ENCODE data around the gene RRP15. TPM values are rescaled to one million over a fixed set of nuclear protein-coding genes. Genes with fewer than 3 reads are reported as not detected.

Gene RRP15
- total RNA-seq, 3 donors from 2014 or later = 9.8 to 17.7 (median 10.0) TPM

DNA sequence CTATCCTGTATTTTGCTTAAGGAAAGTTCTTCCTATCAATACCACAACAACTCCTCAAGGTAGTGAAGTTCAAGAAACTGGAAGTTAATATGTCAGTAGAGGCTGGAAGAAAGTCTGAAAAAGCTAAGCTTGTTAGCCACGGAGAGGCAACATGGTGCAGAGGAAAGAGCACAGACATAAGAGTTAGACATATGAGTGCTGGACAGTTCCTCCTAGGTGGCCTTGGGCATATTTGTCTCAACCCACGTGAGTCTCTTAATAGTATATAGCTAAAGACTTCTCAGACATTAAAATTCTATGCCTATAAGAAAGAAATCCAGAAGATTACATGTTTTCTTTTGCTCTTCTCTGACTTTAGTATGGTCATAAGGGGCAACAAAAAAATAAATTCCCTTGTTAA lies 22.8 kb upstream of the RRP15 start:
- intact Hi-C loops (cut with DNase I, micrococcal nuclease) = no loop called here
- Histone ChIP-seq H3K9me3 (no peaks in the 10 kb centered on the region), H3K4me1 (ENCODE audit: low read depth) (no peaks in the 10 kb centered on the region), H3K4me3 (no peak overlapping the region), H3K36me3 (ENCODE audit: low read depth) (no peaks in the 10 kb centered on the region)
- TF ChIP-seq, protein P1, sequence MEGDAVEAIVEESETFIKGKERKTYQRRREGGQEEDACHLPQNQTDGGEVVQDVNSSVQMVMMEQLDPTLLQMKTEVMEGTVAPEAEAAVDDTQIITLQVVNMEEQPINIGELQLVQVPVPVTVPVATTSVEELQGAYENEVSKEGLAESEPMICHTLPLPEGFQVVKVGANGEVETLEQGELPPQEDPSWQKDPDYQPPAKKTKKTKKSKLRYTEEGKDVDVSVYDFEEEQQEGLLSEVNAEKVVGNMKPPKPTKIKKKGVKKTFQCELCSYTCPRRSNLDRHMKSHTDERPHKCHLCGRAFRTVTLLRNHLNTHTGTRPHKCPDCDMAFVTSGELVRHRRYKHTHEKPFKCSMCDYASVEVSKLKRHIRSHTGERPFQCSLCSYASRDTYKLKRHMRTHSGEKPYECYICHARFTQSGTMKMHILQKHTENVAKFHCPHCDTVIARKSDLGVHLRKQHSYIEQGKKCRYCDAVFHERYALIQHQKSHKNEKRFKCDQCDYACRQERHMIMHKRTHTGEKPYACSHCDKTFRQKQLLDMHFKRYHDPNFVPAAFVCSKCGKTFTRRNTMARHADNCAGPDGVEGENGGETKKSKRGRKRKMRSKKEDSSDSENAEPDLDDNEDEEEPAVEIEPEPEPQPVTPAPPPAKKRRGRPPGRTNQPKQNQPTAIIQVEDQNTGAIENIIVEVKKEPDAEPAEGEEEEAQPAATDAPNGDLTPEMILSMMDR (IDR thresholded peaks at IDR 0.05) = no peak
- ATAC-seq = no peak
- no peak for DNase-seq

DNA sequence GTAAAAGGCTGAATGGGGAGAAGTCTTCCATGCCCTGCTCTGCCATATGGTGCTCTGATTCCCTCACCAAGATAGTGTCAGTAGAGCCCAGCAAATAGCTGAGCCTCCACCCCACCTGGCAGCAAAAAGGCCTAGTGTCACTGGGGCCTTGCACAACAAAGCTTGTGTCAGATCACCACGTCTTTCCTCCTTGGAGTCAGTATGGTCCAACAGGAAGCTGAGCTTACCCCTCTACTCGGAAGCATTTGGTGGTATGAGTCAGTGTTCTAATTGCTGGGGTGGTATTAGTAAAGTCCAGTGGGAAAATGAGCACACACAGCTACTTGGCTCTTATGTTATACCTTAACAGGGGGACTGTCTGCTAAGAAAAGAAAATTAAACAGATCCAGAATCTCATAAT lies 18.7 kb upstream of the RRP15 start:
- Histone ChIP-seq H3K9me3 (no peaks in the 10 kb centered on the region), H3K4me1 (ENCODE audit: low read depth) (no peaks in the 10 kb centered on the region), H3K4me3 (no peak overlapping the region), H3K36me3 (ENCODE audit: low read depth) (no peaks in the 10 kb centered on the region)
- TF ChIP-seq, protein P1 (IDR thresholded peaks at IDR 0.05) = no peak
- DNase-seq (no peak), ATAC-seq (no peak)
- intact Hi-C loops (cut with DNase I, micrococcal nuclease) = no loop called here

DNA sequence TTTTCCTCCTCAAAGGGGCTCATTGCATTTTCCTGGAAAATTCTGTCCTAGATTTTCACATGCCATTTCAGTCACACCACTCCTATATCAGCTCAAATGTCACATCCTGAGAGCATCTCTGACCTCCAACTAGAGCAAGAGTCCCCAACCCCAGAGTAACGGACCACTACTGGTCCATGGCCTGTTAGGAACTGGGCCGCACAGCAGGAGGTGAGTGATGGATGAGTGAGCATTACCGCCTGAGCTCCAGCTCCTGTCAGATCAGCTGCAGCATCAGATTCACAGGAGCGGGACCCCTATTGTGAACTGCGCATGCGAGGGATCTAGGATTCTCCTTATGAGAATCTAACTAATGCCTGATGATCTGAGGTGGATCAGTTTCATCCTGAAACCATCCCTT lies 12.7 kb upstream of the RRP15 start:
- no peak for ATAC-seq
- intact Hi-C loops (cut with DNase I, micrococcal nuclease) = no loop called here
- H3K4me1 ChIP-seq (ENCODE audit: low read depth) = no peaks in the 10 kb centered on the region
- no peak overlapping the region for H3K4me3 ChIP-seq
- H3K36me3 ChIP-seq (ENCODE audit: low read depth) = no peaks in the 10 kb centered on the region
- TF ChIP-seq, protein P1 (IDR thresholded peaks at IDR 0.05) = no peak
- H3K9me3 ChIP-seq = no peaks in the 10 kb centered on the region
- no peak for DNase-seq

DNA sequence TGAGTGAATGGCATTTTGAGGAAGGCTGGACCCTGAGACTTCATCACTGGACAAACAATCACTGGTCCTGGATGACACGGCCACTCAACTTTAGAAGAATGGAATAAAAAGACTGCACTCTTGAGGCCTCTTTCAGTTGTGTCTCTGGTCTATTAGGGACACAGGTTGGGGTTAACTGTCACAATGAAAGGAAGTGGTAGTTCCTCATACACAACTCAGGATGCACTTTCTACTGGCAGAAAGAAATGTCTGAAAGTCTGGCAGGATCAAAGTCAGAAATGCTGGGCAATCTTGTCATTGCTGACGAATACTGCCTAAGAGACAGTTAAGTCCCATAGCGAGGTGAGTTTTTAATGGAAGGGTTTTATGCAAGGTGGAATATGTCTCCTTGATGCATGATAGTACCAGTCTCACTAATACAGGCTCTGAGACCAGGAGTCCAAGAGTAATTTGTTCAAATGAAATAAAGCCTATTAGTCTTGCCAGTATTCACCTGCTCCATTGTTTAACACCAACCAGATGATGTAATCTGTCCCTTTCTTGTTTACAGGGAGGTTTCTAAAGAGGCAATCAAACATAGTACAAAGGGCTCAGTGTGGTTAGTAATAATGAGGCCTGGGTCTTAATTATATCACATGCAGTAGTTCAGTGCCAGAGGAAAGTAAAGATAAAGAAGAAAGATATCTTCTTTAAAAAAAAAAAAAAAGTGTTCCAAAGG lies 11.2 kb upstream of the RRP15 start:
- H3K4me1 ChIP-seq (ENCODE audit: low read depth) = no peaks in the 10 kb centered on the region
- TF ChIP-seq, protein P1 (IDR thresholded peaks at IDR 0.05) = no peak
- intact Hi-C loops (cut with DNase I, micrococcal nuclease) = no loop called here
- no peaks in the 10 kb centered on the region for H3K36me3 ChIP-seq (ENCODE audit: low read depth)
- ATAC-seq = no peak
- no peak for DNase-seq
- no peaks in the 10 kb centered on the region for H3K9me3 ChIP-seq
- H3K4me3 ChIP-seq = no peak overlapping the region

DNA sequence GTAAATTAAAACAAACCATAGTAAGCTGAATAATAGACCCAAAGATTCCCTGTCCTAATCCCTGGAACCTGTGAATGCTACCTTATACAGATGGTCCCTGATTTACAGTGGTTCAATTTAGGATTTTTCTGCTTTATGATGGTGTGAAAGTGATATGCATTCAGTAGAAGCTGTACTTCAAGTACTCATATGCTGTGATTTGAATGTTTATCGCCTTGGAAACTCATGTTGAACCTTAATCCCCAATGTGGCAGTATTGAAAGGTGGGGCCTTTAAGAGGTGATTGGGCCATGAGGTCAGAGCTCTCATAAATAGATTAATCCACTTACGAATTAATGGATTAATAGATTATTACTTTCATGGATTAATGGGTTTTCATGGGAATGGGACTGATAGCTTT lies 10.6 kb upstream of the RRP15 start:
- intact Hi-C loops (cut with DNase I, micrococcal nuclease) = no loop called here
- no peaks in the 10 kb centered on the region for H3K4me1 ChIP-seq (ENCODE audit: low read depth)
- TF ChIP-seq, protein P1 (IDR thresholded peaks at IDR 0.05) = no peak
- H3K4me3 ChIP-seq = no peak overlapping the region
- no peak for DNase-seq
- no peak for ATAC-seq
- no peaks in the 10 kb centered on the region for H3K36me3 ChIP-seq (ENCODE audit: low read depth)
- H3K9me3 ChIP-seq = no peaks in the 10 kb centered on the region

DNA sequence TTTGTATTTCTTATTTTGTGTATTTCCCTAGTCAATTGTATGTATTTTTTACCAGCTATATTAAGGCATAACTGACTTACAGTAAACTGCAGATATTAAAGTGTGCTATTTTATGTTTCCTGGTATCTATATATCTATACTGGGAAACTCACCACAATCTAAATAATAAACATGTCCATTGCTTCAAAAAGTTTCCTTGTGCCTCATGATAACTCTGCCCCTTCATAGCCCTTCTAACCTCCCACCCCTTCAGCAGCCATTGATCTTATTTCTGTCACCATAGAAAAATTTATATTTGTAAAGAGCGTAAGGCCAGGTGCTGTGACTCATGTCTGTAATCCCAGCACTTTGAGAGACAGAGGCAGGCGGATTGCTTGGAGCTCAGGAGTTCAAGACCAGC lies 9.3 kb upstream of the RRP15 start:
- H3K36me3 ChIP-seq (ENCODE audit: low read depth) = no peaks in the 10 kb centered on the region
- intact Hi-C loops (cut with DNase I, micrococcal nuclease) = no loop called here
- no peak for DNase-seq
- H3K9me3 ChIP-seq = no peaks in the 10 kb centered on the region
- TF ChIP-seq, protein P1 (IDR thresholded peaks at IDR 0.05) = no peak
- no peak for ATAC-seq
- no peaks in the 10 kb centered on the region for H3K4me1 ChIP-seq (ENCODE audit: low read depth)
- H3K4me3 ChIP-seq = no peak overlapping the region
